Thoracic aorta (tissue), 2 donors: ENCODE data around the gene PPP1R12B. TPM values are rescaled to one million over a fixed set of nuclear protein-coding genes. Genes with fewer than 3 reads are reported as not detected.

Experiments used
- ATAC-seq: fragments of 150-250 bp; one replicate; pipeline ENCODE4 v1.8.0; 2017; ENCODE audit warnings: low read depth; ENCODE audit not compliant: insufficient number of reproducible peaks, low FRiP score
- DNase-seq: peaks from one replicate; pipeline ENCODE4 v3.0.0-alpha.2; 2020; ENCODE audit warnings: low spot score
- H3K27ac ChIP-seq, 2 donors: fragments of 200-600 bp; sonication (generic); 1 replicate in 1 of 2; 2 replicates in 1 of 2; pipeline ENCODE4 v1.5.1; 2016; ENCODE audit warnings: mild to moderate bottlenecking in 2 of 2, moderate library complexity in 2 of 2
- H3K27me3 ChIP-seq: fragments of 200-600 bp; sonication (generic); replicated peaks from 2 replicates; pipeline ENCODE4 v1.6.0; 2016; ENCODE audit warnings: mild to moderate bottlenecking; ENCODE audit not compliant: insufficient read depth
- H3K36me3 ChIP-seq: fragments of 200-600 bp; sonication (generic); one replicate; pipeline ENCODE4 v1.5.1; 2016
- H3K4me1 ChIP-seq, 2 donors: fragments of 200-600 bp; sonication (generic); 1 replicate in 1 of 2; 2 replicates in 1 of 2; pipeline versions ENCODE4 v1.5.1 to v1.6.0; 2016; ENCODE audit warnings: low read depth in 2 of 2, mild to moderate bottlenecking in 1 of 2; ENCODE audit not compliant: control insufficient read depth in 1 of 2
- H3K4me3 ChIP-seq: fragments of 200-600 bp; sonication (generic); 2 replicates; pipeline ENCODE4 v1.5.1; 2016; ENCODE audit warnings: mild to moderate bottlenecking
- H3K9me3 ChIP-seq: fragments of 200-600 bp; sonication (generic); 2 replicates; pipeline ENCODE4 v1.5.1; 2016
- total RNA-seq, 2 donors: library from RNA; depleted of rRNA; stranded (reverse); fragments of >200 nt; gene quantifications; one replicate each; pipeline versions ENCODE4 v1.1.0 to v1.2.3, GENCODE V29; 2016
- TF ChIP-seq, protein P1 (sequence below): fragments of 200-600 bp; sonication (generic); IDR thresholded peaks from one replicate; pipeline ENCODE4 v1.5.1; 2019; ENCODE audit warnings: antibody characterized with exemption

Gene PPP1R12B
- total RNA-seq, 2 donors from 2014 or later = 573 to 677 TPM

DNA sequence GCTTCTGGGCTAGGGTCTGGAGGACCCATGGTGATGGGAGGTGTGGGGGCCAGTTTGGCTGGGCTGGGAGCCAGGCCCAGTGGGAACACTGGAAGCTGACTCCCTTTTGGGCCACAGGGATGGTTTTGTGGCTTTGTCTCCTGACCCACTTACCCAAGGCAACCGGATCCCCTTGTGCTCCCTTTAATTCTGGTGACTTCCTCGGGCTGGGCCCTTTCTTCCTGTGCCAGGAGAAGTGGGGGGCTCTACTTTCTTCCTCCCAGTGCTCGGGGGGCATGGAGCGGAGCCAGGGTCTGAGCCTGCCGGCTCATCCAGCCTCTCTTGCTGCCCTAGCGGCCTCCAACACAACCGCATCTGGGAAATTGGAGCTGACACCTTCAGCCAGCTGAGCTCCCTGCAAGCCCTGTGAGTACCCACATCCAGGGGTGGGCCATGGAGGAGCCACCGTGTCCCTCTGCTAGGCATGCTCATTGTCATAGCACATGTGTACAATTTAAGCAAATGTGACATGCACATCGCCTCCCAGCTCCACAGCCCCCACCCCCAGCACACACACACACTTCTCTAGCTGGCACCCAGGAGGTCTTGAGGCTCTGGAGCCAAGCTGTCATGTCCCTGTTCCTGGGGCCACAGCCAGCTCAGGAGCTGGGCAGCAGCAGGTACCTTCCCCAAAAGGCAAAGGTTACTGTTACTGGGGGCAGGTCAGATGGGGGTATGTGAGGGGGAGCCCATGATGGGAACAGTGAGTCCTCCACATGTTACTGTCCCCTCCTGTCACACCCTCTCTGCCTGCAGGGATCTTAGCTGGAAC is 41.8 kb upstream of the PPP1R12B start:
- TF ChIP-seq, protein P1, sequence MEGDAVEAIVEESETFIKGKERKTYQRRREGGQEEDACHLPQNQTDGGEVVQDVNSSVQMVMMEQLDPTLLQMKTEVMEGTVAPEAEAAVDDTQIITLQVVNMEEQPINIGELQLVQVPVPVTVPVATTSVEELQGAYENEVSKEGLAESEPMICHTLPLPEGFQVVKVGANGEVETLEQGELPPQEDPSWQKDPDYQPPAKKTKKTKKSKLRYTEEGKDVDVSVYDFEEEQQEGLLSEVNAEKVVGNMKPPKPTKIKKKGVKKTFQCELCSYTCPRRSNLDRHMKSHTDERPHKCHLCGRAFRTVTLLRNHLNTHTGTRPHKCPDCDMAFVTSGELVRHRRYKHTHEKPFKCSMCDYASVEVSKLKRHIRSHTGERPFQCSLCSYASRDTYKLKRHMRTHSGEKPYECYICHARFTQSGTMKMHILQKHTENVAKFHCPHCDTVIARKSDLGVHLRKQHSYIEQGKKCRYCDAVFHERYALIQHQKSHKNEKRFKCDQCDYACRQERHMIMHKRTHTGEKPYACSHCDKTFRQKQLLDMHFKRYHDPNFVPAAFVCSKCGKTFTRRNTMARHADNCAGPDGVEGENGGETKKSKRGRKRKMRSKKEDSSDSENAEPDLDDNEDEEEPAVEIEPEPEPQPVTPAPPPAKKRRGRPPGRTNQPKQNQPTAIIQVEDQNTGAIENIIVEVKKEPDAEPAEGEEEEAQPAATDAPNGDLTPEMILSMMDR = no peak
- Histone ChIP-seq H3K4me3 (no peak overlapping the region), H3K9me3 (no peaks in the 10 kb centered on the region), H3K4me1 (peaks cover 9 to 31% of the 10 kb centered on the region in 2 donors), H3K27ac (peak overlapping the region in 1 of 2 donors; percentile 23), H3K36me3 (peaks cover 37% of the 10 kb centered on the region), H3K27me3 (no peaks in the 10 kb centered on the region)
- DNase-seq (no peak), ATAC-seq (no peak)

DNA sequence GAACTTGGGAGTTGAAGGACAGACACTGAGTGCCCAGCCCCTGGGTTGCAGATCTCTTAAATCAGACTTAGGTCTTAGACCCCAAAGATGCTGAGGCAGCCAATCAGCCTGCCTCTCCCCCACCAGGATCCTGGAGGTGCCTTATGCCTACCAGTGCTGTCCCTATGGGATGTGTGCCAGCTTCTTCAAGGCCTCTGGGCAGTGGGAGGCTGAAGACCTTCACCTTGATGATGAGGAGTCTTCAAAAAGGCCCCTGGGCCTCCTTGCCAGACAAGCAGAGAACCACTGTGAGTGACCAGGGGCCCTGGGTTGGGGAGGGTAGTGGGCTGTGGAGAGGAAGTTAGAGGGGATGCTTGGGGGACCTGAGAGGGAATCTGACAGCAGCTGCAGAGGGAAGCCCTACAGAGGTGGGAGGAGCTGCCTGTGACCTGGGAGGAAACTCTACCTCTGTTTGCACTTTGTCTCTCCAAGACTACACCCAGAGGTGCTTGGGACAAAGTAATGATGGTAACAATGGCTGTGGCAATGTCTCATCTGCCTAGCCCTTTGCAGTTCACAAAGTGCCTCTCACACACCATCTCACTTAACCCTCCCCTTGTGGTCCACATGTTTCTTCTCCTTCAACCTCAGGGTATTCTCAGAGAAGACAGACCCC is 38.3 kb upstream of the PPP1R12B start:
- H3K27ac ChIP-seq = no peak overlapping the region
- H3K4me1 ChIP-seq = peaks cover 2 to 20% of the 10 kb centered on the region in 2 donors
- TF ChIP-seq, protein P1 = no peak
- DNase-seq = no peak
- H3K36me3 ChIP-seq = peaks cover 25% of the 10 kb centered on the region
- H3K27me3 ChIP-seq = no peaks in the 10 kb centered on the region
- no peak for ATAC-seq
- no peak overlapping the region for H3K4me3 ChIP-seq
- no peaks in the 10 kb centered on the region for H3K9me3 ChIP-seq

DNA sequence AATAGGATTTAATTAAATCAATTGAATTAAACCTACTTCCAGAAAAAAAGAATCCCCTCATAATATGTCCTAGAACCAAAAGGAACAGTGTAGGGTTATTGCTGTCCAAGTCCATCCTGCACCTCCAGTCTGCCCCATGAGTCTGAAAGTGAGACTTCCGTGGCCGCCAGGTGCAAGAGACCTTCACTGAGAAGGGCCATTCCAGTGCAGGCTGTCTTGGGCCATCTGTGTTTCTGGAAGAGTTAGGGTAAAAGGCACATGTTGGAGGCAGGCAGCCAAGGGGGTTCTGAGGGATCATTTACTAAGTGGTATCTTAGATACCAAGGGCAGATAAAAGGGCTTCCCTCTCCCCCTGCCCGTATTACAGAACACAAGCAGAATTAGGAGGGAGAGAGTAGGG is 37.8 kb upstream of the PPP1R12B start:
- Histone ChIP-seq H3K27ac (no peak overlapping the region), H3K9me3 (no peaks in the 10 kb centered on the region), H3K4me1 (peaks cover 0 to 14% of the 10 kb centered on the region in 2 donors), H3K4me3 (no peak overlapping the region), H3K36me3 (peaks cover 21% of the 10 kb centered on the region), H3K27me3 (no peaks in the 10 kb centered on the region)
- no peak for DNase-seq
- no peak for ATAC-seq
- TF ChIP-seq, protein P1 = no peak

DNA sequence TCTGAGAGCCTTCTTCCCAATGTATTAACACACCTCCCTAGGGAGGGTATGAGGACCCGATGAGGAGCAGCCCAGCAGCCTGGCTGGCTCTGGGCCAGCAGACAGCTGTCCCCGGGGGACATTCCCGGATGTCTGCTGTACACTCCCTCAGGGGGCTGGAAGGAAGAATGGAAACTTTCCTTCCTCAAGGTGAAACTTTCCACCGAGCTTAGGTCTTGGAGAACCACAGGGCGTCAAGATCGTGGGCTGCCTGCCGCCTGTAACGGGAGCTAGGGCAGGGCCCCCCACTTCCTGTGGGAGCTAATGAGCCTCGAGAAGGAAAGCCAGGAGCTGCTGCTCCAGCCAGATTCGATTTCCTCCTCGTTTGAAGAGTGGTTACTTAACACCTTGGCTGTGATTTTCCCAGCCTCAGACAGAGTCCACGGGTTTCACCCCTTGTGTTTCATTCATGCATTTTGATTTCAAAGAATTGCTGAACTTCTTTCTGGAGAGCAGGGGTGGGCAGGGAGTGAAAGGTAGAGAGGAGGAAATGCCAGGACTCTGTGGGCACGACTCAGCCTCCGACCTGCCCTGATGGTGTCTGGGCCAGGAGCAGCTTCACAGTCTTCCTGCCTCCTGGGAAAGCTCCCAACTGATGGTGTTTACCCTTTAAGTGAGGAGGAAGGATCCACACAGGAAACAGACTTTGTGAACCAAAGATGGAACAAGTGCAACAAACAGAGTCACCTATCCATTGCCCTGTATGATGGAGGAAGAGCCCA is 36.4 kb upstream of the PPP1R12B start:
- TF ChIP-seq, protein P1 = no peak

More for the DNA sequence above, 36.4 kb upstream of the PPP1R12B start:
- Histone ChIP-seq H3K27ac (peak overlapping the region; percentile 10 to 66), H3K4me3 (no peak overlapping the region), H3K9me3 (no peaks in the 10 kb centered on the region), H3K36me3 (peaks cover 20% of the 10 kb centered on the region), H3K4me1 (peaks cover 0 to 14% of the 10 kb centered on the region in 2 donors), H3K27me3 (no peaks in the 10 kb centered on the region)
- DNase-seq (no peak), ATAC-seq (no peak)
